ENCODE results near the gene DPYD. TPM values are rescaled to one million over a fixed set of nuclear protein-coding genes. Genes with fewer than 3 reads are reported as not detected.

The DPYD gene
- total and polyA plus RNA-seq, 4 donors = 3.7 to 25.5 (median 10.6) TPM

GRCh38 chr1:97412166-97412565, 508.7 kb downstream of the DPYD start:
- no peaks in the 10 kb centered on the region for H3K4me1 ChIP-seq (ENCODE audit: control insufficient read depth, insufficient read depth, low read length)
- no peaks in the 10 kb centered on the region for H3K9me3 ChIP-seq (ENCODE audit: control insufficient read depth, insufficient read depth, low read length)
- no peaks in the 10 kb centered on the region for H3K27me3 ChIP-seq (ENCODE audit: control insufficient read depth, insufficient read depth, low read length)
- peak overlapping the region; percentile 54 for H3K27ac ChIP-seq (ENCODE audit: low read depth, low read length)
- H3K4me3 ChIP-seq (ENCODE audit: low read depth, low read length) = no peak overlapping the region
- peak in 1 of 6 donors; percentile 8 for DNase-seq (ENCODE audit: low read depth in 4 of 6, low spot score in 6 of 6)
- no peaks in the 10 kb centered on the region for H3K36me3 ChIP-seq (ENCODE audit: control insufficient read depth, insufficient read depth, low read length)
- WGBS (ENCODE audit: insufficient coverage) = 100% methylated on average over 1 of the region's 4 CpGs

- H3K27ac ChIP-seq (ENCODE audit: low read depth, low read length) = no peak overlapping the region
- H3K9me3 ChIP-seq (ENCODE audit: control insufficient read depth, insufficient read depth, low read length) = no peaks in the 10 kb centered on the region
- no peaks in the 10 kb centered on the region for H3K36me3 ChIP-seq (ENCODE audit: control insufficient read depth, insufficient read depth, low read length)
- WGBS (ENCODE audit: insufficient coverage) = 69% methylated on average over 2 of the region's 3 CpGs
- H3K4me3 ChIP-seq (ENCODE audit: low read depth, low read length) = no peak overlapping the region
- DNase-seq (ENCODE audit: low read depth in 4 of 6, low spot score in 6 of 6) = no peak
- no peaks in the 10 kb centered on the region for H3K4me1 ChIP-seq (ENCODE audit: control insufficient read depth, insufficient read depth, low read length)
- no peaks in the 10 kb centered on the region for H3K27me3 ChIP-seq (ENCODE audit: control insufficient read depth, insufficient read depth, low read length)
Measured at GRCh38 chr1:97396463-97396862, 524.4 kb downstream of the DPYD start.

- Histone ChIP-seq H3K27me3 (ENCODE audit: control insufficient read depth, insufficient read depth, low read length) (no peaks in the 10 kb centered on the region), H3K9me3 (ENCODE audit: control insufficient read depth, insufficient read depth, low read length) (no peaks in the 10 kb centered on the region), H3K4me1 (ENCODE audit: control insufficient read depth, insufficient read depth, low read length) (no peaks in the 10 kb centered on the region), H3K27ac (ENCODE audit: low read depth, low read length) (no peak overlapping the region), H3K4me3 (ENCODE audit: low read depth, low read length) (no peak overlapping the region), H3K36me3 (ENCODE audit: control insufficient read depth, insufficient read depth, low read length) (no peaks in the 10 kb centered on the region)
- DNase-seq (ENCODE audit: low read depth in 4 of 6, low spot score in 6 of 6) = no peak
Measured at GRCh38 chr1:97392701-97393100, 528.1 kb downstream of the DPYD start.

- WGBS (ENCODE audit: insufficient coverage) = 100% methylated on average over 1 of the region's 2 CpGs
- Histone ChIP-seq H3K36me3 (ENCODE audit: control insufficient read depth, insufficient read depth, low read length) (no peaks in the 10 kb centered on the region), H3K27ac (ENCODE audit: low read depth, low read length) (no peak overlapping the region), H3K9me3 (ENCODE audit: control insufficient read depth, insufficient read depth, low read length) (no peaks in the 10 kb centered on the region), H3K4me3 (ENCODE audit: low read depth, low read length) (no peak overlapping the region), H3K4me1 (ENCODE audit: control insufficient read depth, insufficient read depth, low read length) (no peaks in the 10 kb centered on the region), H3K27me3 (ENCODE audit: control insufficient read depth, insufficient read depth, low read length) (no peaks in the 10 kb centered on the region)
- DNase-seq (ENCODE audit: low read depth in 4 of 6, low spot score in 6 of 6) = no peak
Measured at GRCh38 chr1:97385536-97386277, 535.1 kb downstream of the DPYD start.

GRCh38 chr1:97384294-97384968, 536.4 kb downstream of the DPYD start:
- 87% methylated on average over 3 of the region's 5 CpGs for WGBS (ENCODE audit: insufficient coverage)
- no peak for DNase-seq (ENCODE audit: low read depth in 4 of 6, low spot score in 6 of 6)
- no peaks in the 10 kb centered on the region for H3K9me3 ChIP-seq (ENCODE audit: control insufficient read depth, insufficient read depth, low read length)

GRCh38 chr1:97383797-97384196, 537.0 kb downstream of the DPYD start:
- no peaks in the 10 kb centered on the region for H3K4me1 ChIP-seq (ENCODE audit: control insufficient read depth, insufficient read depth, low read length)
- no peaks in the 10 kb centered on the region for H3K27me3 ChIP-seq (ENCODE audit: control insufficient read depth, insufficient read depth, low read length)
- no CpG with 5 or more reads among the region's 4 CpGs for WGBS (ENCODE audit: insufficient coverage)
- no peak for DNase-seq (ENCODE audit: low read depth in 4 of 6, low spot score in 6 of 6)
- H3K27ac ChIP-seq (ENCODE audit: low read depth, low read length) = no peak overlapping the region
- no peaks in the 10 kb centered on the region for H3K36me3 ChIP-seq (ENCODE audit: control insufficient read depth, insufficient read depth, low read length)
- no peaks in the 10 kb centered on the region for H3K9me3 ChIP-seq (ENCODE audit: control insufficient read depth, insufficient read depth, low read length)
- no peak overlapping the region for H3K4me3 ChIP-seq (ENCODE audit: low read depth, low read length)

More at GRCh38 chr1:97384294-97384968, 536.4 kb downstream of the DPYD start:
- H3K36me3 ChIP-seq (ENCODE audit: control insufficient read depth, insufficient read depth, low read length) = no peaks in the 10 kb centered on the region
- H3K4me1 ChIP-seq (ENCODE audit: control insufficient read depth, insufficient read depth, low read length) = no peaks in the 10 kb centered on the region
- no peaks in the 10 kb centered on the region for H3K27me3 ChIP-seq (ENCODE audit: control insufficient read depth, insufficient read depth, low read length)
- H3K4me3 ChIP-seq (ENCODE audit: low read depth, low read length) = no peak overlapping the region
- no peak overlapping the region for H3K27ac ChIP-seq (ENCODE audit: low read depth, low read length)

- Histone ChIP-seq H3K36me3 (ENCODE audit: control insufficient read depth, insufficient read depth, low read length) (no peaks in the 10 kb centered on the region), H3K27me3 (ENCODE audit: control insufficient read depth, insufficient read depth, low read length) (no peaks in the 10 kb centered on the region), H3K4me3 (ENCODE audit: low read depth, low read length) (no peak overlapping the region), H3K4me1 (ENCODE audit: control insufficient read depth, insufficient read depth, low read length) (no peaks in the 10 kb centered on the region), H3K9me3 (ENCODE audit: control insufficient read depth, insufficient read depth, low read length) (no peaks in the 10 kb centered on the region), H3K27ac (ENCODE audit: low read depth, low read length) (no peak overlapping the region)
- no CpG with 5 or more reads among the region's 1 CpG for WGBS (ENCODE audit: insufficient coverage)
- no peak for DNase-seq (ENCODE audit: low read depth in 4 of 6, low spot score in 6 of 6)
Measured at GRCh38 chr1:97382206-97382605, 538.6 kb downstream of the DPYD start.

- H3K27ac ChIP-seq (ENCODE audit: low read depth, low read length) = no peak overlapping the region
- no peaks in the 10 kb centered on the region for H3K4me1 ChIP-seq (ENCODE audit: control insufficient read depth, insufficient read depth, low read length)
- 100% methylated on average over 1 of the region's 4 CpGs for WGBS (ENCODE audit: insufficient coverage)
- H3K27me3 ChIP-seq (ENCODE audit: control insufficient read depth, insufficient read depth, low read length) = no peaks in the 10 kb centered on the region
- H3K36me3 ChIP-seq (ENCODE audit: control insufficient read depth, insufficient read depth, low read length) = no peaks in the 10 kb centered on the region
- no peaks in the 10 kb centered on the region for H3K9me3 ChIP-seq (ENCODE audit: control insufficient read depth, insufficient read depth, low read length)
- no peak overlapping the region for H3K4me3 ChIP-seq (ENCODE audit: low read depth, low read length)
- DNase-seq (ENCODE audit: low read depth in 4 of 6, low spot score in 6 of 6) = no peak
Measured at GRCh38 chr1:97379387-97380075, 541.3 kb downstream of the DPYD start.

GRCh38 chr1:97378596-97378995, 542.2 kb downstream of the DPYD start:
- no CpG with 5 or more reads among the region's 3 CpGs for WGBS (ENCODE audit: insufficient coverage)

More at GRCh38 chr1:97378596-97378995, 542.2 kb downstream of the DPYD start:
- no peaks in the 10 kb centered on the region for H3K27me3 ChIP-seq (ENCODE audit: control insufficient read depth, insufficient read depth, low read length)
- H3K4me3 ChIP-seq (ENCODE audit: low read depth, low read length) = no peak overlapping the region
- no peaks in the 10 kb centered on the region for H3K36me3 ChIP-seq (ENCODE audit: control insufficient read depth, insufficient read depth, low read length)
- no peak overlapping the region for H3K27ac ChIP-seq (ENCODE audit: low read depth, low read length)
- DNase-seq (ENCODE audit: low read depth in 4 of 6, low spot score in 6 of 6) = no peak
- no peaks in the 10 kb centered on the region for H3K4me1 ChIP-seq (ENCODE audit: control insufficient read depth, insufficient read depth, low read length)
- H3K9me3 ChIP-seq (ENCODE audit: control insufficient read depth, insufficient read depth, low read length) = no peaks in the 10 kb centered on the region
